GM12873 (cell line): Measurements from ENCODE around the gene HES1.

ENCODE experiments used
- CTCF ChIP-seq: IDR thresholded peaks from 2 replicates; pipeline ENCODE4 v1.5.1; 2012; ENCODE audit warnings: low read depth, mild to moderate bottlenecking, moderate library complexity, low read length, control low read depth; ENCODE audit not compliant: insufficient read depth; ENCODE audit errors: missing control alignments

Gene HES1

GRCh38 chr3:194135806-194136518, at the start of gene HES1:
HES1 (plus strand) TSS chr3:194136148; CDS start chr3:194136381, 233 bp downstream.
- no peak for TF ChIP-seq CTCF

GRCh38 chr3:194086388-194087075, 49.4 kb upstream of the HES1 start:
- TF ChIP-seq CTCF: no peak

GRCh38 chr3:194087280-194087679, 48.7 kb upstream of the HES1 start:
- no peak for TF ChIP-seq CTCF

- TF ChIP-seq CTCF: no peak
These were observed 47.7 kb upstream of the HES1 start for GRCh38 chr3:194087995-194088855.

- no peak for TF ChIP-seq CTCF
These were observed 46.4 kb upstream of the HES1 start for GRCh38 chr3:194089357-194090177.

GRCh38 chr3:194090716-194091115, 45.2 kb upstream of the HES1 start:
- no peak for TF ChIP-seq CTCF
